AG04449 (cell line): ENCODE data around the gene PTPRG.

Source experiments
- CTCF ChIA-PET: fragments of 350-600 bp; formaldehyde crosslinking; extraction: SDS; loops from one replicate; lab custom pipeline; 2021; ENCODE audit warnings: antibody characterized with exemption; lab: Yijun Ruan, JAX
- POLR2A ChIA-PET: fragments of 400-600, 350-600 bp; formaldehyde crosslinking; extraction: SDS; loops from one replicate; lab custom pipeline; 2020; ENCODE audit warnings: antibody characterized with exemption, inconsistent platforms; lab: Yijun Ruan, JAX
- DNase-seq: peaks from one replicate; pipeline ENCODE4 v3.0.0-alpha.2; 2010; ENCODE audit warnings: low read depth, low spot score
- H3K4me3 ChIP-seq: 2 replicates; pipeline ENCODE4 v1.5.1; 2011; ENCODE audit warnings: low read depth, mild to moderate bottlenecking, control low read depth, low read length
- CTCF ChIP-seq: IDR thresholded peaks from one replicate; pipeline ENCODE4 v1.5.1; 2011; ENCODE audit warnings: mild to moderate bottlenecking, moderate library complexity, low read length, control low read depth, inconsistent platforms; ENCODE audit not compliant: insufficient read depth; ENCODE audit errors: missing control alignments

PTPRG gene

GRCh38 chr3:62255758-62256157 is 694.4 kb downstream of the PTPRG start:
- ChIA-PET POLR2A (no interaction called here), CTCF (no interaction called here)
- no peak for DNase-seq
- TF ChIP-seq CTCF: no peak
- H3K4me3 ChIP-seq: no peak overlapping the region

- DNase-seq: no peak
- H3K4me3 ChIP-seq: no peak overlapping the region
- TF ChIP-seq CTCF: no peak
- ChIA-PET CTCF (interaction anchor here (1.3 kb wide), 1 partner anchor 59 kb away, joined by 3 read pairs; no protein-coding TSS in a partner anchor), POLR2A (no interaction called here)
These were observed 698.6 kb downstream of the PTPRG start for GRCh38 chr3:62259924-62260323.

GRCh38 chr3:62260655-62261054 is 699.3 kb downstream of the PTPRG start:
- POLR2A ChIA-PET: no interaction called here
- CTCF ChIA-PET: interaction anchor here (1.3 kb wide), 1 partner anchor 60 kb away, joined by 3 read pairs; no protein-coding TSS in a partner anchor

GRCh38 chr3:62261121-62261520 is 699.8 kb downstream of the PTPRG start:
- ChIA-PET POLR2A (no interaction called here), CTCF (no interaction called here)
- H3K4me3 ChIP-seq: no peak overlapping the region
- no peak for TF ChIP-seq CTCF
- no peak for DNase-seq

More at GRCh38 chr3:62260655-62261054, 699.3 kb downstream of the PTPRG start:
- TF ChIP-seq CTCF: no peak
- no peak overlapping the region for H3K4me3 ChIP-seq
- DNase-seq: no peak

GRCh38 chr3:62261736-62262135 is 700.4 kb downstream of the PTPRG start:
- H3K4me3 ChIP-seq: no peak overlapping the region
- ChIA-PET CTCF (no interaction called here), POLR2A (no interaction called here)
- DNase-seq: no peak
- TF ChIP-seq CTCF: no peak

GRCh38 chr3:62265528-62265927 is 704.2 kb downstream of the PTPRG start:
- no peak for DNase-seq
- TF ChIP-seq CTCF: no peak
- POLR2A ChIA-PET: no interaction called here
- CTCF ChIA-PET: no interaction called here
- no peak overlapping the region for H3K4me3 ChIP-seq
